IPS-NIHi7 (cell line): ENCODE results near the gene PTRH1.
"Not testable (repeated sequence)": the region's sequence is repeated elsewhere in the genome, so short reads cannot be mapped to it uniquely, and the experiment has no call there.

Experiments
- DNase-seq: peaks from one replicate; pipeline ENCODE4 v3.0.0; 2012; ENCODE audit warnings: mixed read lengths; ENCODE audit errors: extremely low spot score

PTRH1 gene

GRCh38 chr9:127715470-127716337 lies at the start of gene PTRH1, which contains the start of gene TTC16:
PTRH1 (minus strand) TSS chr9:127715663; CDS start chr9:127715639, 24 bp downstream.
TTC16 (plus strand) TSS chr9:127716079; CDS start chr9:127716146, 67 bp downstream.
- DNase-seq = peak; percentile 99

- peak; percentile 62 for DNase-seq
Measured at GRCh38 chr9:127763918-127764384, 48.5 kb upstream of the PTRH1 start.

- DNase-seq = no peak
Measured at GRCh38 chr9:127762111-127762676, 46.7 kb upstream of the PTRH1 start.

- no peak for DNase-seq
Measured at GRCh38 chr9:127761491-127761956, 46.1 kb upstream of the PTRH1 start.

GRCh38 chr9:127761061-127761460 lies 45.6 kb upstream of the PTRH1 start:
- no peak for DNase-seq

- DNase-seq = no peak
Measured at GRCh38 chr9:127758843-127759242, 43.4 kb upstream of the PTRH1 start.

GRCh38 chr9:127756776-127757175 lies 41.3 kb upstream of the PTRH1 start:
- DNase-seq = not testable (repeated sequence)

GRCh38 chr9:127756233-127756632 lies 40.8 kb upstream of the PTRH1 start:
- no peak for DNase-seq

GRCh38 chr9:127755061-127756060 lies 39.9 kb upstream of the PTRH1 start:
- peak; percentile 86 for DNase-seq

- peak; percentile 87 for DNase-seq
Measured at GRCh38 chr9:127754099-127755060, 38.9 kb upstream of the PTRH1 start.

- no peak for DNase-seq
Measured at GRCh38 chr9:127753622-127754021, 38.2 kb upstream of the PTRH1 start.

GRCh38 chr9:127753148-127753547 lies 37.7 kb upstream of the PTRH1 start:
- DNase-seq = no peak

- DNase-seq = peak; percentile 63
Measured at GRCh38 chr9:127751269-127752054, 36.0 kb upstream of the PTRH1 start.

GRCh38 chr9:127749090-127749787 lies 33.8 kb upstream of the PTRH1 start:
- no peak for DNase-seq

GRCh38 chr9:127746959-127747569 lies 31.6 kb upstream of the PTRH1 start:
- DNase-seq = no peak

GRCh38 chr9:127744398-127745110 lies 29.1 kb upstream of the PTRH1 start:
- no peak for DNase-seq

GRCh38 chr9:127742435-127743088 lies 27.1 kb upstream of the PTRH1 start:
- peak; percentile 98 for DNase-seq
